GM23338 (cell line): ENCODE data around the gene SLCO3A1. TPM values are rescaled to one million over a fixed set of nuclear protein-coding genes. Genes with fewer than 3 reads are reported as not detected.

Experiments used
- ATAC-seq: fragments of 200-7000 bp; cut with Tn5 transposase; 3 replicates; pipeline ENCODE4 v1.9.1; 2020
- DNase-seq: peaks from one replicate; pipeline ENCODE4 v3.0.0-alpha.2; 2015; ENCODE audit warnings: low spot score
- H2AFZ ChIP-seq: fragments of 200-600 bp; sonication (generic); 2 replicates; pipeline ENCODE4 v1.8.0; 2016; ENCODE audit warnings: antibody characterized with exemption, mild to moderate bottlenecking, moderate library complexity
- H3F3A ChIP-seq: fragments of 200-600 bp; sonication (generic); replicated peaks from 2 replicates; pipeline ENCODE4 v1.8.0; 2017; ENCODE audit warnings: antibody characterized with exemption, mixed run types, low read depth
- H3K27ac ChIP-seq: fragments of 200-600 bp; sonication (generic); 2 replicates; pipeline ENCODE4 v1.6.1; 2016; ENCODE audit warnings: low read depth
- H3K27me3 ChIP-seq: fragments of 200-600 bp; sonication (generic); 2 replicates; pipeline ENCODE4 v1.8.0; 2016; ENCODE audit warnings: mild to moderate bottlenecking, mixed run types, moderate library complexity; ENCODE audit not compliant: insufficient read depth
- H3K36me3 ChIP-seq: fragments of 200-600 bp; sonication (generic); 2 replicates; pipeline ENCODE4 v1.8.0; 2016; ENCODE audit warnings: mild to moderate bottlenecking; ENCODE audit not compliant: insufficient read depth
- H3K4me1 ChIP-seq: fragments of 200-600 bp; sonication (generic); 2 replicates; pipeline ENCODE4 v1.8.0; 2016; ENCODE audit warnings: mild to moderate bottlenecking, moderate library complexity; ENCODE audit not compliant: insufficient read depth
- H3K4me2 ChIP-seq: fragments of 200-600 bp; sonication (generic); 2 replicates; pipeline ENCODE4 v1.7.1; 2017; ENCODE audit warnings: mixed run types
- H3K4me3 ChIP-seq: fragments of 200-600 bp; sonication (generic); 2 replicates; pipeline ENCODE4 v1.6.1; 2016; ENCODE audit warnings: mixed run types
- H3K79me2 ChIP-seq: fragments of 200-600 bp; sonication (generic); replicated peaks from 2 replicates; pipeline ENCODE4 v1.8.0; 2017; ENCODE audit warnings: mild to moderate bottlenecking; ENCODE audit not compliant: insufficient read depth
- H3K9me2 ChIP-seq: fragments of 200-600 bp; sonication (generic); 2 replicates; pipeline ENCODE4 v1.8.0; 2017; ENCODE audit not compliant: insufficient read depth
- H4K20me1 ChIP-seq: fragments of 200-600 bp; sonication (generic); replicated peaks from 2 replicates; pipeline ENCODE4 v1.8.0; 2017; ENCODE audit warnings: mild to moderate bottlenecking; ENCODE audit not compliant: insufficient read depth
- H3K27ac Mint-ChIP-seq: 2 replicates; pipeline ENCODE4 v1.8.0; 2020; ENCODE audit warnings: inconsistent platforms, mild to moderate bottlenecking, moderate library complexity, mixed read lengths
- H3K27me3 Mint-ChIP-seq: 3 replicates; pipeline ENCODE4 v1.8.0; 2022; ENCODE audit warnings: low read depth, mild to moderate bottlenecking, moderate library complexity, mixed read lengths, inconsistent platforms; ENCODE audit not compliant: insufficient read depth, poor library complexity
- H3K36me3 Mint-ChIP-seq: 3 replicates; pipeline ENCODE4 v1.8.0; 2021; ENCODE audit warnings: low read depth, mild to moderate bottlenecking, inconsistent platforms, moderate library complexity, mixed read lengths
- H3K4me1 Mint-ChIP-seq: 3 replicates; pipeline ENCODE4 v1.8.0; 2020; ENCODE audit warnings: mild to moderate bottlenecking, inconsistent platforms, mixed read lengths
- H3K4me3 Mint-ChIP-seq: 3 replicates; pipeline ENCODE4 v1.8.0; 2021; ENCODE audit warnings: moderate library complexity, mild to moderate bottlenecking, inconsistent platforms, mixed read lengths
- H3K9me3 Mint-ChIP-seq: 3 replicates; pipeline ENCODE4 v1.8.0; 2020; ENCODE audit warnings: moderate library complexity, mild to moderate bottlenecking, inconsistent platforms, mixed read lengths
- CREB1 ChIP-seq: fragments of 250-450 bp; sonication (Bioruptor Pico); IDR thresholded peaks from 2 replicates; pipeline ENCODE4 v1.5.0; 2020; ENCODE audit warnings: low read depth, mild to moderate bottlenecking, moderate library complexity
- EZH2 ChIP-seq: fragments of 200-600 bp; sonication (generic); IDR thresholded peaks from one replicate; pipeline ENCODE4 v1.8.0; 2017; ENCODE audit warnings: antibody characterized with exemption, mild to moderate bottlenecking, low read depth; ENCODE audit not compliant: unreplicated experiment
- EZH2phosphoT487 ChIP-seq: fragments of 200-600 bp; sonication (generic); IDR thresholded peaks from one replicate; pipeline ENCODE4 v1.8.1; 2018; ENCODE audit warnings: antibody characterized with exemption; ENCODE audit not compliant: unreplicated experiment
- JUNB ChIP-seq: IDR thresholded peaks from one replicate; pipeline ENCODE4 v1.6.1; 2016; ENCODE audit warnings: antibody characterized with exemption; ENCODE audit not compliant: unreplicated experiment
- NANOG ChIP-seq: IDR thresholded peaks from 2 replicates; pipeline ENCODE4 v1.6.1; 2016; ENCODE audit warnings: antibody characterized with exemption, borderline replicate concordance
- POLR2AphosphoS5 ChIP-seq: IDR thresholded peaks from 2 replicates; pipeline ENCODE4 v1.6.1; 2016; ENCODE audit warnings: antibody characterized with exemption, low read depth
- STAT1 ChIP-seq: IDR thresholded peaks from one replicate; pipeline ENCODE4 v1.6.1; 2016; ENCODE audit warnings: antibody characterized with exemption; ENCODE audit not compliant: unreplicated experiment
- ZNF331 ChIP-seq: fragments of 250-450 bp; sonication (Bioruptor Pico); IDR thresholded peaks from 2 replicates; pipeline ENCODE4 v1.5.0; 2020; ENCODE audit warnings: low read depth, mild to moderate bottlenecking, moderate library complexity
- polyA plus RNA-seq: library from polyadenylated mRNA; unstranded; fragments of >200 nt; fragmentation: Nextera tagmentation; extraction: Ambion mirVana; gene quantifications from 2 replicates; pipeline ENCODE4 v1.2.1, GENCODE V29; 2016
- total RNA-seq: library from RNA; depleted of rRNA; stranded (reverse); fragments of >200 nt; shearing (Covaris generic); gene quantifications from 2 replicates; pipeline ENCODE4 v1.2.3, GENCODE V29; 2014
- TF ChIP-seq, protein P1 (sequence below): IDR thresholded peaks from one replicate; pipeline ENCODE4 v1.6.1; 2018; ENCODE audit warnings: antibody characterized with exemption; ENCODE audit not compliant: unreplicated experiment
- TF ChIP-seq, protein P2 (sequence below): fragments of 250-450 bp; sonication (Bioruptor Pico); IDR thresholded peaks from 2 replicates; pipeline ENCODE4 v1.5.0; 2020; ENCODE audit warnings: mild to moderate bottlenecking, moderate library complexity
- TF ChIP-seq, protein P3 (sequence below): IDR thresholded peaks from 2 replicates; pipeline ENCODE4 v1.6.1; 2016; ENCODE audit warnings: antibody characterized with exemption
- TF ChIP-seq, protein P4 (sequence below), 2 experiments: fragments of 200-600 bp in 1 of 2; sonication (generic) in 1 of 2; conservative IDR thresholded peaks; 2 replicates each; pipeline versions ENCODE4 v1.5.1 to v1.6.1; 2016 to 2017; ENCODE audit warnings: antibody characterized with exemption in 2 of 2, low read depth in 2 of 2, mild to moderate bottlenecking in 2 of 2, moderate library complexity in 1 of 2

SLCO3A1 gene
- total and polyA plus RNA-seq, 2 experiments from 2014 or later = 7.3 to 9.4 TPM

DNA sequence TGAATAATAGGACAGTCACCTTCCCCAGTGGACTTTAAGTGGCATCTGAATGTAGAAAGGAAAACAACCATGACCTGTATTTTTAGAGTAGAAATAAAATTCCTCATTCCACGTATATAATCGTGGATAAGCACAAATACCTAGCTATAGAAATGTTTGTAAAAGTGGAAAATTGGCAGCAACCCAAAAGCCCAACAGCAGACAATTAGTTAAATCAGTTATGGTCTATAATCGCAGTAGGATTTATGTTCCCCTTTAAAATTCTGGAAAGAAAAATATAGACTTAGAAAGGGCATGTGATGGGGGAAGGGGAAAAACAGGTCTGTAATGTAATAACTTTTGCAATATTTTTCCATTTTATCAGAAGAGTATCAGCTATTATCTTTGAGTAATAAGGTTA is 298.2 kb downstream of the SLCO3A1 start (continued):
- TF ChIP-seq, protein P1, sequence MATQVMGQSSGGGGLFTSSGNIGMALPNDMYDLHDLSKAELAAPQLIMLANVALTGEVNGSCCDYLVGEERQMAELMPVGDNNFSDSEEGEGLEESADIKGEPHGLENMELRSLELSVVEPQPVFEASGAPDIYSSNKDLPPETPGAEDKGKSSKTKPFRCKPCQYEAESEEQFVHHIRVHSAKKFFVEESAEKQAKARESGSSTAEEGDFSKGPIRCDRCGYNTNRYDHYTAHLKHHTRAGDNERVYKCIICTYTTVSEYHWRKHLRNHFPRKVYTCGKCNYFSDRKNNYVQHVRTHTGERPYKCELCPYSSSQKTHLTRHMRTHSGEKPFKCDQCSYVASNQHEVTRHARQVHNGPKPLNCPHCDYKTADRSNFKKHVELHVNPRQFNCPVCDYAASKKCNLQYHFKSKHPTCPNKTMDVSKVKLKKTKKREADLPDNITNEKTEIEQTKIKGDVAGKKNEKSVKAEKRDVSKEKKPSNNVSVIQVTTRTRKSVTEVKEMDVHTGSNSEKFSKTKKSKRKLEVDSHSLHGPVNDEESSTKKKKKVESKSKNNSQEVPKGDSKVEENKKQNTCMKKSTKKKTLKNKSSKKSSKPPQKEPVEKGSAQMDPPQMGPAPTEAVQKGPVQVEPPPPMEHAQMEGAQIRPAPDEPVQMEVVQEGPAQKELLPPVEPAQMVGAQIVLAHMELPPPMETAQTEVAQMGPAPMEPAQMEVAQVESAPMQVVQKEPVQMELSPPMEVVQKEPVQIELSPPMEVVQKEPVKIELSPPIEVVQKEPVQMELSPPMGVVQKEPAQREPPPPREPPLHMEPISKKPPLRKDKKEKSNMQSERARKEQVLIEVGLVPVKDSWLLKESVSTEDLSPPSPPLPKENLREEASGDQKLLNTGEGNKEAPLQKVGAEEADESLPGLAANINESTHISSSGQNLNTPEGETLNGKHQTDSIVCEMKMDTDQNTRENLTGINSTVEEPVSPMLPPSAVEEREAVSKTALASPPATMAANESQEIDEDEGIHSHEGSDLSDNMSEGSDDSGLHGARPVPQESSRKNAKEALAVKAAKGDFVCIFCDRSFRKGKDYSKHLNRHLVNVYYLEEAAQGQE = no peak
- TF ChIP-seq STAT1 = no peak
- TF ChIP-seq JUNB = no peak
- no peak for TF ChIP-seq ZNF331 (CRISPR knock-in tag)

DNA sequence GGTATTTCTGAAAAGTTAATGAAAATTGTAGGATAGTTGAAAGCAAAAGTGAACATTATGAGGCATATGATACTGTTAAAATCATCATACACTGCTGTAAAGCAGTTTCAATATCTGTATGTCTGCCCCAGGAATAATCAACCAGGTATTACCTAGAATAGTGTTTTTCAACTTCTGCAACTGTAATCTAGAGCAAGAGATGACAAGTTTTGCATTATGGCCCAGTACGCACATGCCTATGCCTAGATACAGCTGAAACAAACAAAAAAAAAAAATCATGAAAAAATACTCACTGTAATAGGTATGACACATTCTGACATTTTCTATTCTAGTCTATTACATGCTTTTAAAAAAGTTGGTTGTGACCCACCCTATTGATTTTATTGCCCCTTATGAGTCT is 299.5 kb downstream of the SLCO3A1 start:
- Histone ChIP-seq H3K4me1 (peaks cover 8% of the 10 kb centered on the region), H3K36me3 (no peaks in the 10 kb centered on the region), H3K4me2 (no peak overlapping the region), H3F3A (no peaks in the 10 kb centered on the region), H3K9me2 (peaks cover 3% of the 10 kb centered on the region; the same call in 1 of the 2 replicates), H3K27ac (no peak overlapping the region), H3K27me3 (no peaks in the 10 kb centered on the region), H3K4me3 (no peak overlapping the region), H2AFZ (no peak overlapping the region), H4K20me1 (0 out of 2 replicates have a peak, but pooled peaks cover 3% of the 10 kb centered on the region), H3K79me2 (no peaks in the 10 kb centered on the region)
- DNase-seq (no peak), ATAC-seq (no peak)
- H3K4me3 Mint-ChIP-seq = no peak overlapping the region
- H3K9me3 Mint-ChIP-seq = no peaks in the 10 kb centered on the region
- peaks cover 13% of the 10 kb centered on the region for H3K4me1 Mint-ChIP-seq
- H3K36me3 Mint-ChIP-seq = peaks cover 2% of the 10 kb centered on the region; the same call in 2 of the 3 replicates
- H3K27me3 Mint-ChIP-seq = peaks cover 4% of the 10 kb centered on the region
- H3K27ac Mint-ChIP-seq = no peak overlapping the region
- TF ChIP-seq, protein P2, sequence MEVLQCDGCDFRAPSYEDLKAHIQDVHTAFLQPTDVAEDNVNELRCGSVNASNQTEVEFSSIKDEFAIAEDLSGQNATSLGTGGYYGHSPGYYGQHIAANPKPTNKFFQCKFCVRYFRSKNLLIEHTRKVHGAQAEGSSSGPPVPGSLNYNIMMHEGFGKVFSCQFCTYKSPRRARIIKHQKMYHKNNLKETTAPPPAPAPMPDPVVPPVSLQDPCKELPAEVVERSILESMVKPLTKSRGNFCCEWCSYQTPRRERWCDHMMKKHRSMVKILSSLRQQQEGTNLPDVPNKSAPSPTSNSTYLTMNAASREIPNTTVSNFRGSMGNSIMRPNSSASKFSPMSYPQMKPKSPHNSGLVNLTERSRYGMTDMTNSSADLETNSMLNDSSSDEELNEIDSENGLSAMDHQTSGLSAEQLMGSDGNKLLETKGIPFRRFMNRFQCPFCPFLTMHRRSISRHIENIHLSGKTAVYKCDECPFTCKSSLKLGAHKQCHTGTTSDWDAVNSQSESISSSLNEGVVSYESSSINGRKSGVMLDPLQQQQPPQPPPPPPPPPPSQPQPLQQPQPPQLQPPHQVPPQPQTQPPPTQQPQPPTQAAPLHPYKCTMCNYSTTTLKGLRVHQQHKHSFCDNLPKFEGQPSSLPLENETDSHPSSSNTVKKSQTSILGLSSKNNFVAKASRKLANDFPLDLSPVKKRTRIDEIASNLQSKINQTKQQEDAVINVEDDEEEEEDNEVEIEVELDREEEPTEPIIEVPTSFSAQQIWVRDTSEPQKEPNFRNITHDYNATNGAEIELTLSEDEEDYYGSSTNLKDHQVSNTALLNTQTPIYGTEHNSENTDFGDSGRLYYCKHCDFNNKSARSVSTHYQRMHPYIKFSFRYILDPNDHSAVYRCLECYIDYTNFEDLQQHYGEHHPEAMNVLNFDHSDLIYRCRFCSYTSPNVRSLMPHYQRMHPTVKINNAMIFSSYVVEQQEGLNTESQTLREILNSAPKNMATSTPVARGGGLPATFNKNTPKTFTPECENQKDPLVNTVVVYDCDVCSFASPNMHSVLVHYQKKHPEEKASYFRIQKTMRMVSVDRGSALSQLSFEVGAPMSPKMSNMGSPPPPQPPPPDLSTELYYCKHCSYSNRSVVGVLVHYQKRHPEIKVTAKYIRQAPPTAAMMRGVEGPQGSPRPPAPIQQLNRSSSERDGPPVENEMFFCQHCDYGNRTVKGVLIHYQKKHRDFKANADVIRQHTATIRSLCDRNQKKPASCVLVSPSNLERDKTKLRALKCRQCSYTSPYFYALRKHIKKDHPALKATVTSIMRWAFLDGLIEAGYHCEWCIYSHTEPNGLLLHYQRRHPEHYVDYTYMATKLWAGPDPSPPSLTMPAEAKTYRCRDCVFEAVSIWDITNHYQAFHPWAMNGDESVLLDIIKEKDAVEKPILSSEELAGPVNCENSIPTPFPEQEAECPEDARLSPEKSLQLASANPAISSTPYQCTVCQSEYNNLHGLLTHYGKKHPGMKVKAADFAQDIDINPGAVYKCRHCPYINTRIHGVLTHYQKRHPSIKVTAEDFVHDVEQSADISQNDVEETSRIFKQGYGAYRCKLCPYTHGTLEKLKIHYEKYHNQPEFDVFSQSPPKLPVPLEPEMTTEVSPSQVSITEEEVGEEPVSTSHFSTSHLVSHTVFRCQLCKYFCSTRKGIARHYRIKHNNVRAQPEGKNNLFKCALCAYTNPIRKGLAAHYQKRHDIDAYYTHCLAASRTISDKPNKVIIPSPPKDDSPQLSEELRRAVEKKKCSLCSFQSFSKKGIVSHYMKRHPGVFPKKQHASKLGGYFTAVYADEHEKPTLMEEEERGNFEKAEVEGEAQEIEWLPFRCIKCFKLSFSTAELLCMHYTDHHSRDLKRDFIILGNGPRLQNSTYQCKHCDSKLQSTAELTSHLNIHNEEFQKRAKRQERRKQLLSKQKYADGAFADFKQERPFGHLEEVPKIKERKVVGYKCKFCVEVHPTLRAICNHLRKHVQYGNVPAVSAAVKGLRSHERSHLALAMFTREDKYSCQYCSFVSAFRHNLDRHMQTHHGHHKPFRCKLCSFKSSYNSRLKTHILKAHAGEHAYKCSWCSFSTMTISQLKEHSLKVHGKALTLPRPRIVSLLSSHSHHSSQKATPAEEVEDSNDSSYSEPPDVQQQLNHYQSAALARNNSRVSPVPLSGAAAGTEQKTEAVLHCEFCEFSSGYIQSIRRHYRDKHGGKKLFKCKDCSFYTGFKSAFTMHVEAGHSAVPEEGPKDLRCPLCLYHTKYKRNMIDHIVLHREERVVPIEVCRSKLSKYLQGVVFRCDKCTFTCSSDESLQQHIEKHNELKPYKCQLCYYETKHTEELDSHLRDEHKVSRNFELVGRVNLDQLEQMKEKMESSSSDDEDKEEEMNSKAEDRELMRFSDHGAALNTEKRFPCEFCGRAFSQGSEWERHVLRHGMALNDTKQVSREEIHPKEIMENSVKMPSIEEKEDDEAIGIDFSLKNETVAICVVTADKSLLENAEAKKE (CRISPR knock-in tag) = no peak
- no peak for TF ChIP-seq EZH2phosphoT487
- no peak for TF ChIP-seq STAT1
- no peak for TF ChIP-seq EZH2
- no peak for TF ChIP-seq CREB1 (CRISPR knock-in tag)
- no peak for TF ChIP-seq NANOG
- no peak for TF ChIP-seq ZNF331 (CRISPR knock-in tag)
- TF ChIP-seq, protein P3, sequence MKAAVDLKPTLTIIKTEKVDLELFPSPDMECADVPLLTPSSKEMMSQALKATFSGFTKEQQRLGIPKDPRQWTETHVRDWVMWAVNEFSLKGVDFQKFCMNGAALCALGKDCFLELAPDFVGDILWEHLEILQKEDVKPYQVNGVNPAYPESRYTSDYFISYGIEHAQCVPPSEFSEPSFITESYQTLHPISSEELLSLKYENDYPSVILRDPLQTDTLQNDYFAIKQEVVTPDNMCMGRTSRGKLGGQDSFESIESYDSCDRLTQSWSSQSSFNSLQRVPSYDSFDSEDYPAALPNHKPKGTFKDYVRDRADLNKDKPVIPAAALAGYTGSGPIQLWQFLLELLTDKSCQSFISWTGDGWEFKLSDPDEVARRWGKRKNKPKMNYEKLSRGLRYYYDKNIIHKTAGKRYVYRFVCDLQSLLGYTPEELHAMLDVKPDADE = no peak
- TF ChIP-seq POLR2AphosphoS5 = no peak
- no peak for TF ChIP-seq JUNB
- TF ChIP-seq, protein P4, sequence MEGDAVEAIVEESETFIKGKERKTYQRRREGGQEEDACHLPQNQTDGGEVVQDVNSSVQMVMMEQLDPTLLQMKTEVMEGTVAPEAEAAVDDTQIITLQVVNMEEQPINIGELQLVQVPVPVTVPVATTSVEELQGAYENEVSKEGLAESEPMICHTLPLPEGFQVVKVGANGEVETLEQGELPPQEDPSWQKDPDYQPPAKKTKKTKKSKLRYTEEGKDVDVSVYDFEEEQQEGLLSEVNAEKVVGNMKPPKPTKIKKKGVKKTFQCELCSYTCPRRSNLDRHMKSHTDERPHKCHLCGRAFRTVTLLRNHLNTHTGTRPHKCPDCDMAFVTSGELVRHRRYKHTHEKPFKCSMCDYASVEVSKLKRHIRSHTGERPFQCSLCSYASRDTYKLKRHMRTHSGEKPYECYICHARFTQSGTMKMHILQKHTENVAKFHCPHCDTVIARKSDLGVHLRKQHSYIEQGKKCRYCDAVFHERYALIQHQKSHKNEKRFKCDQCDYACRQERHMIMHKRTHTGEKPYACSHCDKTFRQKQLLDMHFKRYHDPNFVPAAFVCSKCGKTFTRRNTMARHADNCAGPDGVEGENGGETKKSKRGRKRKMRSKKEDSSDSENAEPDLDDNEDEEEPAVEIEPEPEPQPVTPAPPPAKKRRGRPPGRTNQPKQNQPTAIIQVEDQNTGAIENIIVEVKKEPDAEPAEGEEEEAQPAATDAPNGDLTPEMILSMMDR (conservative IDR thresholded peaks at IDR 0.05; ENCODE audit: low read depth in 2 of 2) = no peak
